Left ventricle myocardium inferior (tissue), 1 donor: ENCODE results near the gene SEMA5B. TPM values are rescaled to one million over a fixed set of nuclear protein-coding genes. Genes with fewer than 3 reads are reported as not detected.

Source experiments
- DNase-seq: peaks from one replicate; pipeline ENCODE4 v3.0.0-alpha.2; 2020
- H3K27ac ChIP-seq: fragments of 200-600 bp; replicated peaks from 2 replicates; pipeline ENCODE4 v1.8.0; 2021
- H3K27me3 ChIP-seq: fragments of 200-600 bp; 2 replicates; pipeline ENCODE4 v1.8.0; 2021; ENCODE audit warnings: low read depth
- H3K36me3 ChIP-seq: fragments of 200-600 bp; 2 replicates; pipeline ENCODE4 v1.8.0; 2021
- H3K4me1 ChIP-seq: fragments of 200-600 bp; 2 replicates; pipeline ENCODE4 v1.8.0; 2021
- H3K4me3 ChIP-seq: fragments of 200-600 bp; 2 replicates; pipeline ENCODE4 v1.8.0; 2021; ENCODE audit warnings: mild to moderate bottlenecking, moderate library complexity
- H3K9me3 ChIP-seq: fragments of 200-600 bp; replicated peaks from 2 replicates; pipeline ENCODE4 v1.8.0; 2021
- intact Hi-C: fragments of 100-400 bp; cut with micrococcal nuclease; formaldehyde crosslinking; loops from one replicate; pipeline ENCODE4 v1.11.0; 2022
- total RNA-seq: library from RNA; stranded (reverse); fragmentation: NEBNext Ultra II Directional; extraction: Animal tissue kit (Norgen Biotek cat#: 25700); gene quantifications from one replicate; pipeline ENCODE4 v1.2.1, GENCODE V29; 2021
- TF ChIP-seq, protein P1 (sequence below): fragments of 200-600 bp; IDR thresholded peaks from 2 replicates; pipeline ENCODE4 v1.8.0; 2021; ENCODE audit warnings: antibody characterized with exemption, mild to moderate bottlenecking, borderline replicate concordance
- donor health status: DM: no; HTN: yes; CAD: no; lungs with severe emphysema.

SEMA5B gene
- total RNA-seq, 1 donor from 2014 or later: 5.3 TPM

DNA sequence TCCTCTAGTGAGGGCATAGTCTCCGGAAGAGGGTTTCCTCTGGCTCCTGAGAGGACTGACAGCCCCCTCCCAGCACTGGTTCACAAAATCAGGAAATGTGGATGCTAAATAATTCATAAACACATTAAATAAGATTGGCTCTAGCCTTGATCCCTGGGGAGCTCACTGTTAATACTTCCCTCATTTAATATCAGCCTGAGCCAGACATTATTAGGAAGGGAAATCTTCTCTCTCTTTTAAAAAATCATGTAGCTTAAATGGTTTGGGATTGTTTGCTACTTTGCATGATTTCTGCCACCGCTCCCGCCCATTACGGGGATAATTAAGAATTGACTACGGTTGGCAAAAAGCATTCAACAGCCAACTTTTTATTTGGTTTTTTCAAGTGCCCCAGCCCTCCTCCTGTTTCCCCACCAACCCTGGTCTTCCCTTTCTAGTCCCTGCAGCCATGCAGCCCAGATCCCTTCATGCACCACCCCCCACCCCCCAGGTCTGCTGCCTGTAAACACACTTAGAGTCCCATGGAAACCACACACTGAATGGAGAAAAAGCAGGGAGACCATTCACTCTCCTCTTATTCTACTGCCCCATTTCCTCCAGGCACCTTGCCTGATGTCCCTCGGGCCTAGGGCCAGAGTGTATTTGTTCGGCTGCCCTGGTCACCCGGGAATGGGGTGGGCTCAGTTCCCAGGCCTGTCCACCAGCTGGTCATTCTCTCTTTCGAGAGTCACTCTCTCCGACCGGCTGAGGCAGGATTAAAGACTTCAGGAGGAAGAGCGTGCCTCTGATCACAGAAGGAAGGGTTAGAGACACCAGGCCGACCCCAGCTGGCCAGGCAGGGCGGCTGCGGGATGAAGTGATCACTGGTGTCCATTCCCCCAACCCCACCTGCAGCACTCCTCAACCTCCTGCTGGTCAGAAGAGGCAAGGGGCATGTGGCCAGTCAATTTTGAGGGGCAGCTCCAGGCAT lies 45.1 kb downstream of the SEMA5B start:
- peak; percentile 48 for DNase-seq
- no peak overlapping the region for H3K4me3 ChIP-seq
- no peaks in the 10 kb centered on the region for H3K36me3 ChIP-seq
- no peaks in the 10 kb centered on the region for H3K9me3 ChIP-seq
- H3K27me3 ChIP-seq: no peaks in the 10 kb centered on the region
- intact Hi-C loops: no loop called here
- TF ChIP-seq, protein P1, sequence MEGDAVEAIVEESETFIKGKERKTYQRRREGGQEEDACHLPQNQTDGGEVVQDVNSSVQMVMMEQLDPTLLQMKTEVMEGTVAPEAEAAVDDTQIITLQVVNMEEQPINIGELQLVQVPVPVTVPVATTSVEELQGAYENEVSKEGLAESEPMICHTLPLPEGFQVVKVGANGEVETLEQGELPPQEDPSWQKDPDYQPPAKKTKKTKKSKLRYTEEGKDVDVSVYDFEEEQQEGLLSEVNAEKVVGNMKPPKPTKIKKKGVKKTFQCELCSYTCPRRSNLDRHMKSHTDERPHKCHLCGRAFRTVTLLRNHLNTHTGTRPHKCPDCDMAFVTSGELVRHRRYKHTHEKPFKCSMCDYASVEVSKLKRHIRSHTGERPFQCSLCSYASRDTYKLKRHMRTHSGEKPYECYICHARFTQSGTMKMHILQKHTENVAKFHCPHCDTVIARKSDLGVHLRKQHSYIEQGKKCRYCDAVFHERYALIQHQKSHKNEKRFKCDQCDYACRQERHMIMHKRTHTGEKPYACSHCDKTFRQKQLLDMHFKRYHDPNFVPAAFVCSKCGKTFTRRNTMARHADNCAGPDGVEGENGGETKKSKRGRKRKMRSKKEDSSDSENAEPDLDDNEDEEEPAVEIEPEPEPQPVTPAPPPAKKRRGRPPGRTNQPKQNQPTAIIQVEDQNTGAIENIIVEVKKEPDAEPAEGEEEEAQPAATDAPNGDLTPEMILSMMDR: peak; percentile 32
- peaks cover 44% of the 10 kb centered on the region for H3K4me1 ChIP-seq
- H3K27ac ChIP-seq: peak overlapping the region; percentile 54

DNA sequence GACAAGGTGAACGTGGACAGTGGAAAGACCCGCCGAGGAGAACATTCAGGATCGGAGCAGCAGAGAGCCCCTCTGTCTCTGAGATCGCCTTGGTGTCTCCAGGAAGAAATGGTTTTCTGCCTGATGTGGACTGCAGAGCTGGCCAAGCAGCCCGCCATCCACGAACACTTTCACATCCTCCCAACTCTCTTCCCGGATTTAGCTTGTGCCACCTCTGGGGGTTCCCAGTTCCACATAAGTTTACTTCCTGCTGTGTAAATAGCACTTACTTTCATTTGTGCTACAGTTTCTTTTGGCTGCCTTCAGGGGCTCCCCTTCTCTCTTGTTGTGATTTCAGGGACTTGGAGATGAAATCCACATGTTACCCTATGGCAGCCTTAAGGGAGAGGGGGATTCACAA lies 48.4 kb downstream of the SEMA5B start:
- Histone ChIP-seq H3K9me3 (no peaks in the 10 kb centered on the region), H3K36me3 (no peaks in the 10 kb centered on the region), H3K27ac (peak overlapping the region; percentile 92), H3K4me1 (peaks cover 68% of the 10 kb centered on the region), H3K4me3 (no peak overlapping the region), H3K27me3 (no peaks in the 10 kb centered on the region)
- TF ChIP-seq, protein P1: no peak
- DNase-seq: no peak
- intact Hi-C loops: no loop called here

DNA sequence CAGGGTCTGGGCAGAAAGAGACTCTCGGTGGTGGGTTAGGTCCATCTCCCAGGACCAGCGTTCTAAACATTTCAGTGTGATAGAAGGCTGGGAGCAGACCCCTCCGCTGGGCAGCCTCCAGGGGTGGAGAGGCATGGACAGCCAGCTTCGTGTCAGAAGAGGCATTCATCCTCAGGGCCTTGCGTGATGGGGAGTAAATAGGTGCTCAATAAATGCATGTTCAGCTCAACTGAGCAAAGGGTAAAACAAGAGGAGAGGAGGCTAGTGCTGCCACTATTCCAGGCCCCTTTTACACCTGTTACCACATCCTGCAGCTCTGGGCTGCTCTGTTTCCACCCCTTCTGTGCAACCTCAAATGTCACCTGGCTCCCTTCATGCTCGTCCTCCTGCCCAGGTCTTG lies 49.0 kb downstream of the SEMA5B start:
- intact Hi-C loops: no loop called here
- H3K27me3 ChIP-seq: no peaks in the 10 kb centered on the region
- no peak overlapping the region for H3K4me3 ChIP-seq
- H3K27ac ChIP-seq: peak overlapping the region; percentile 92
- TF ChIP-seq, protein P1: no peak
- no peaks in the 10 kb centered on the region for H3K36me3 ChIP-seq
- no peaks in the 10 kb centered on the region for H3K9me3 ChIP-seq
- peaks cover 74% of the 10 kb centered on the region for H3K4me1 ChIP-seq
- DNase-seq: no peak

DNA sequence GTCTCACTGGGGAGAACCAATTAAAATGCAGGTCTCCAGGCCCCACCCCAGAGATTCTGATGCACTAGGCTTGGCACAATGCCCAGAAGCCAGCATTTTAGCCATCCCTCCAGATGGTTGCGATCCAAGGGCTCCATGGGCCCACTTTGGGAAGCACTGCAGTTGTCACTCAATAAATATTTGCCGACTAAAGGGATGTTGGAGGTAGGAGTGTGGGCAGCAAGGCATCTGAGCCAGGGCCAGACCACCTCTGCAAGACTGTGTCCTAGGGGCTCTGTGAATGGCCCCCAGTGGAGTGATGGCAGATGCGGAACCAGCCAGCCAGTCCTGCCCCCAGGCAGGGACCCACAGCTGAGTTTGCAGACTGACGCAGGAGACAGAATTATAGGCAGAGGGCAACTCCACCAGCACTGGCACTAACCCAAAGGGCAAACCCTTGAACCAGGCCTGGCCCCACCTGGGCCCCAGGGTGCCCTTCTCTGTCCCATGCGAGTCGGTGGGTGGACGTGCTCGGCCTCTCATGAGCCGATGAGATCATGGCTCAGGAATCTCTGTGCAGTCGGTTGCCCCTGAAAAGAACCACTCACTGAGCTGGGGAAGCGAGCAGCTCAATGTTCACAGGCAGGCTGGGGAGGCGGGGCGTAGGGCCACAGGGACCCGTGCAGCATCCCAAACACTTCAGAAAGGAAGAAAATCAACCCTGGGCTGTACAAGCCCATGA lies 49.7 kb downstream of the SEMA5B start:
- Histone ChIP-seq H3K9me3 (no peaks in the 10 kb centered on the region), H3K27ac (peak overlapping the region; percentile 92), H3K36me3 (no peaks in the 10 kb centered on the region), H3K27me3 (no peaks in the 10 kb centered on the region), H3K4me3 (no peak overlapping the region), H3K4me1 (peaks cover 76% of the 10 kb centered on the region)
- intact Hi-C loops: no loop called here
- DNase-seq: peak; percentile 69
- TF ChIP-seq, protein P1: no peak

DNA sequence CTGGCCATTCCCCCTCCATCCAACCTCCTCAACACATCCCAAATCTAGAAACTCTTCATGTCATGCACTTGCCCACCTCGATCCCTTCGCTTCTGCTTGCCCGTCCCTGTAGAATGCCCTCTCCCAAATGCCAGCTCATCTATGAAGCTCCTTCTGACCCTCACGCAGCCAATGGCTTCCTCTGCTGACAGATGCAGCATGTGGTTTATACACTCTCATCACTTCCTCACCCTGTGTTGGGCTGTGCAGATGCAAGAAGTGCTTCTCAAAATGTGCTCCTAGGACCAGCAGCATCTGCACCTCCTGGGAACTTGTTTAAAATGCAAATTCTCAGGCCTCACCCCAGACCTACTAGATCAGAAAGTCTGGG lies 51.7 kb downstream of the SEMA5B start:
- TF ChIP-seq, protein P1: no peak
- H3K4me1 ChIP-seq: peaks cover 76% of the 10 kb centered on the region
- DNase-seq: no peak
- H3K4me3 ChIP-seq: no peak overlapping the region
- H3K36me3 ChIP-seq: no peaks in the 10 kb centered on the region
- H3K27ac ChIP-seq: peak overlapping the region; percentile 92
- no peaks in the 10 kb centered on the region for H3K9me3 ChIP-seq
- intact Hi-C loops: no loop called here
- H3K27me3 ChIP-seq: no peaks in the 10 kb centered on the region
